Prostate gland (tissue), 2 donors: ENCODE measurements around the gene CRIP2. TPM values are rescaled to one million over a fixed set of nuclear protein-coding genes. Genes with fewer than 3 reads are reported as not detected.

Source experiments
- DNase-seq: peaks from one replicate; pipeline ENCODE4 v3.0.0-alpha.2; 2019; ENCODE audit warnings: low spot score
- H3K27ac ChIP-seq, 2 donors: fragments of 200-600 bp; sonication (generic); 2 replicates each; pipeline ENCODE4 v1.5.1; 2017 to 2019
- H3K27me3 ChIP-seq: fragments of 200-600 bp; sonication (generic); replicated peaks from 2 replicates; pipeline ENCODE4 v1.5.1; 2019; ENCODE audit not compliant: insufficient read depth
- H3K36me3 ChIP-seq, 2 donors: fragments of 200-600 bp; sonication (generic); 1 replicate in 1 of 2; 2 replicates in 1 of 2; pipeline versions ENCODE4 v1.5.1 to v1.8.1; 2017 to 2019
- H3K4me1 ChIP-seq: fragments of 200-600 bp; sonication (generic); replicated peaks from 2 replicates; pipeline ENCODE4 v1.5.1; 2019
- H3K4me3 ChIP-seq, 2 donors: fragments of 200-600 bp; sonication (generic); 2 replicates each; pipeline ENCODE4 v1.5.1; 2017 to 2019
- H3K9me3 ChIP-seq: fragments of 200-600 bp; sonication (generic); 2 replicates; pipeline ENCODE4 v1.5.1; 2017
- POLR2A ChIP-seq: fragments of 450-650 bp; IDR thresholded peaks from one replicate; pipeline ENCODE4 v1.6.1; 2016; ENCODE audit warnings: antibody characterized with exemption, mild to moderate bottlenecking
- POLR2AphosphoS5 ChIP-seq: sonication (generic); formaldehyde crosslinking; IDR thresholded peaks from one replicate; pipeline ENCODE4 v1.6.1; 2017; ENCODE audit warnings: antibody characterized with exemption
- WGBS: methylation state at CpG from one replicate; pipeline ENCODE4 v1.1.5; 2018; 5-methylcytosine and 5-hydroxymethylcytosine counted together
- intact Hi-C: fragments of 100-400 bp; cut with DNase I; formaldehyde crosslinking; loops from one replicate; pipeline ENCODE4 v1.14.2; 2022
- total RNA-seq, 2 donors: library from RNA; depleted of rRNA; stranded (reverse); fragments of >200 nt; gene quantifications; one replicate each; pipeline ENCODE4 v1.1.0, GENCODE V29; 2016
- TF ChIP-seq, protein P1 (sequence below), 4 experiments: fragments of 200-600 bp in 2 of 4; fragments of 450-650 bp in 2 of 4; sonication (generic) in 2 of 4; IDR thresholded peaks; 1 replicate in 3 of 4; 2 replicates in 1 of 4; pipeline ENCODE4 v1.5.1; 2016 to 2019; ENCODE audit warnings: antibody characterized with exemption in 4 of 4, mild to moderate bottlenecking in 2 of 4, moderate library complexity in 2 of 4

Gene CRIP2
- total RNA-seq, 2 donors from 2014 or later, result 86.7 to 134 TPM

DNA sequence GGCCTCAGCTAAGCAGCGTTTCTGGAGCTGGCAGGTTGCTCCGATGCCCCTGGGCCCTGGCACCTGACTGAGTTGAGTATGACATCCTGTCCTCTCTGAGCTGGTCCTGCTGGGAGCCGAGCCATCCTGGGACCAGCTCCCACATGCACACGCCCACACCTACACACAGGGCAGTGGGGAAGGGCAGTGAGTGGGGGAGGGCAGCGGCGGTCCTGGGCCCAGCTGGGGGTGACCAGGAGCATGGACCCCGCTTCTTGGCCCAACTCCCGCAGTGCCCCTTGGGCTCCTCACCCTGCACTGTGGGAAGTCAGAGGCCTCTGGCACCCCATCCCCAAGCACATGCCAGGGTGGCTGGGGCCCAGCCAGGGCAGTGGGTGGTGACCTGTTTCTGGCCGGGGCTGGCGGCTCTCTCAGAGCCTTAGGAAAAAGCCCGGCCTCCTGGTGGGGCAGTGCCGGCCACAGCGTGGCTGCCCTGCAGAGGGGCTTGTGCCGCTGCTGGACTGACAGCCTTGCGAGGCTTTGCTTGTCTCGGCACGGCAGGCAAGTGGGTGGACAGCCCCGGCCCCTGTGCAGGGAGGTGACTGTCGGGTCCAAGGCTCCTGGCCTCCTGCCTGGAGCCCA lies 5.9 kb upstream of the CRIP2 start:
- Histone ChIP-seq H3K27ac (peak overlapping the region; percentile 51 to 71), H3K27me3 (no peaks in the 10 kb centered on the region), H3K4me3 (no peak overlapping the region), H3K9me3 (no peaks in the 10 kb centered on the region), H3K4me1 (peaks cover 44% of the 10 kb centered on the region), H3K36me3 (peaks cover 0 to 9% of the 10 kb centered on the region in 2 donors)
- intact Hi-C loops, result no loop called here
- no peak for DNase-seq
- TF ChIP-seq POLR2AphosphoS5 (peak; percentile 13), POLR2A (peak; percentile 29)
- TF ChIP-seq, protein P1, sequence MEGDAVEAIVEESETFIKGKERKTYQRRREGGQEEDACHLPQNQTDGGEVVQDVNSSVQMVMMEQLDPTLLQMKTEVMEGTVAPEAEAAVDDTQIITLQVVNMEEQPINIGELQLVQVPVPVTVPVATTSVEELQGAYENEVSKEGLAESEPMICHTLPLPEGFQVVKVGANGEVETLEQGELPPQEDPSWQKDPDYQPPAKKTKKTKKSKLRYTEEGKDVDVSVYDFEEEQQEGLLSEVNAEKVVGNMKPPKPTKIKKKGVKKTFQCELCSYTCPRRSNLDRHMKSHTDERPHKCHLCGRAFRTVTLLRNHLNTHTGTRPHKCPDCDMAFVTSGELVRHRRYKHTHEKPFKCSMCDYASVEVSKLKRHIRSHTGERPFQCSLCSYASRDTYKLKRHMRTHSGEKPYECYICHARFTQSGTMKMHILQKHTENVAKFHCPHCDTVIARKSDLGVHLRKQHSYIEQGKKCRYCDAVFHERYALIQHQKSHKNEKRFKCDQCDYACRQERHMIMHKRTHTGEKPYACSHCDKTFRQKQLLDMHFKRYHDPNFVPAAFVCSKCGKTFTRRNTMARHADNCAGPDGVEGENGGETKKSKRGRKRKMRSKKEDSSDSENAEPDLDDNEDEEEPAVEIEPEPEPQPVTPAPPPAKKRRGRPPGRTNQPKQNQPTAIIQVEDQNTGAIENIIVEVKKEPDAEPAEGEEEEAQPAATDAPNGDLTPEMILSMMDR (IDR thresholded peaks at IDR 0.05), result no peak
- WGBS, result 46% methylated on average over 10 of the region's 19 CpGs

DNA sequence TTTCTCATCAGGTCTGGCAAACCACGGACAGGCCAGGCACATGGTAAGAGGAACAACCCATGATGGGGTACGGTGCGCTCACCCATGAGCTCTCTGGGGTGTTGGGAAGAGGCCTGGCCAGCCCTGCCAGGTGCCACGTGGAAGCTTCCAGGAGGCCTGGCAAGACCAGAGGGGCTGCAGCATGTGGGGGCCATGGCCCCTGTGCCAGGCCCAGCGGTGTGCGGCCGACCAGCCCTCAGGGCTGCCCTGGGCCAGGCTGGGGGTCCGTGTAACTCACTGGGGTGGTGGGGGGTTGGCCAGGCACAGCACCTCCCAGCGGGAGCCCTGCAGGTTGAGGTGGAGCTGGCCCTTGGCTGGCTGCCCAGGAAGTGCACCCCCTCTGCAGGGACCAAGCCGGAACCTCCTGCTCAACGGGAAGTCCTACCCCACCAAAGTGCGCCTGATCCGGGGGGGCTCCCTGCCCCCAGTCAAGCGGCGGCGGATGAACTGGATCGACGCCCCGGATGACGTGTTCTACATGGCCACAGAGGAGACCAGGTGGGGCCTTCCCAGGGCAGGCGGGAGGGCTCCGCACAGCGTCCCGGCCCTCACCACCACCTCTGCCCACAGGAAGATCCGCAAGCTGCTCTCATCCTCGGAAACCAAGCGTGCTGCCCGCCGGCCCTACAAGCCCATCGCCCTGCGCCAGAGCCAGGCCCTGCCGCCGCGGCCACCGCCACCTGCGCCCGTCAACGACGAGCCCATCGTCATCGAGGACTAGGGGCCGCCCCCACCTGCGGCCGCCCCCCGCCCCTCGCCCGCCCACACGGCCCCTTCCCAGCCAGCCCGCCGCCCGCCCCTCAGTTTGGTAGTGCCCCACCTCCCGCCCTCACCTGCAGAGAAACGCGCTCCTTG lies 4.9 kb upstream of the CRIP2 start:
- peaks cover 0 to 5% of the 10 kb centered on the region in 2 donors for H3K36me3 ChIP-seq
- 68% methylated on average over 47 of the region's 54 CpGs for WGBS
- no peak for TF ChIP-seq POLR2AphosphoS5
- peak; percentile 16 for TF ChIP-seq POLR2A
- H3K9me3 ChIP-seq, result no peaks in the 10 kb centered on the region
- intact Hi-C loops, result no loop called here
- DNase-seq, result no peak
- H3K27ac ChIP-seq, result peak overlapping the region; percentile 51 to 71
- no peak overlapping the region for H3K4me3 ChIP-seq
- peaks cover 46% of the 10 kb centered on the region for H3K4me1 ChIP-seq
- no peaks in the 10 kb centered on the region for H3K27me3 ChIP-seq

DNA sequence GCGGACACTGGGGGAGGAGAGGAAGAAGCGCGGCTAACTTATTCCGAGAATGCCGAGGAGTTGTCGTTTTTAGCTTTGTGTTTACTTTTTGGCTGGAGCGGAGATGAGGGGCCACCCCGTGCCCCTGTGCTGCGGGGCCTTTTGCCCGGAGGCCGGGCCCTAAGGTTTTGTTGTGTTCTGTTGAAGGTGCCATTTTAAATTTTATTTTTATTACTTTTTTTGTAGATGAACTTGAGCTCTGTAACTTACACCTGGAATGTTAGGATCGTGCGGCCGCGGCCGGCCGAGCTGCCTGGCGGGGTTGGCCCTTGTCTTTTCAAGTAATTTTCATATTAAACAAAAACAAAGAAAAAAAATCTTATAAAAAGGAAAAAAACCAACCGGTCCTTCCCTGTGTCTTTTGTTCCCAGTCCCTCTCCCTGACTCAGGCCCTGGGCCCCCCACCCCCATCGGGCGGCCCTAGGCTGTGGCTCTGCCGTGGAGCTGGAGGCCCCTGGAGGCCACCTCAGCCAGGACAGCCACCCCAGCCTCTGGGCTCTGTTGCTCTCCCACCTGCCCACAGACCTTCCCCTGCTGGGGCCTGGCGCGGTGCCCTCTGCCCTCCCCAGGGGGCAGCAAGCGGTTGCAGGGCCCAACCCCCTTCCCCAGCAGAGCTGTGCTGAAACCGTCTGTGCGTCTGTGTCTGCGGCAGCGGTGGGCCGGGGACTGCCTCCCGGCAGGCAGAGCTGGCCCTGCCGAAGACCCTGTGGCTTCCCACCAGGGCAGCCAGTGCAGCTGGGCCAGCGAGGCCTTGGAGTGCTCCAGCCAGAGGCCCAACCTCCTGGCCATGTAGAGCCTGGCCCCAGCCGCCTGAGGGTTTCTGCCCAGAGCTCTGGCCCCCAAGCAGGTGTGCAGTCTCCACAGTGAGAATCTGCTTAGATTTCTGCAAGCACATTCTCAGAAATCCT lies 4.0 kb upstream of the CRIP2 start:
- no peak overlapping the region for H3K27ac ChIP-seq
- intact Hi-C loops, result no loop called here

DNA sequence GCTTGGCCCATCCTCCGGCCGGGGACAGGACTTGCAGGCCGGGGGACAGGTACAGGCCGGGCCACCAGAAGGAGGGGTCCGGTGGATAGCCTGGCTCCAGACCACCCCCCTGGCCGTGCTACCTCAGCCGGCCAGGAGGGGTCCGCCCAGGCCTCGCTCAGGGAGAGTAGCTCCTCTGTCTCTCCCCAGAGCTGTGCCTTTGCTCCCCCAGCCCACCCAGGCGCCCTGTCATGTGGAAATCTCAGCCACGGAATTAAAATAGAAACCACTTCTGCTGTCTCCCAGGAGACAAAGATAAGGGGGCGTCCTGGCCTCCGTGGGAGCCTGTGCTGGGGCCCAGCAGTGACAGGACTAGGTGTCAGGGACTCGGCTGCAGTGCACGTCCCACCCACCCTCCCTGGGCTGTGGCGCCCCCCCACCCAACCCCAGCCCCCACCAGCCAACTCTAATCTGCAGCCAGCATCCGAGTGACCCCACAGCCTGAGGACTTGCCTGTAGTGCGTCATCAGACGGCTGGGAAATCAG lies 3.3 kb upstream of the CRIP2 start:
- intact Hi-C loops, result no loop called here
- peaks cover 52% of the 10 kb centered on the region for H3K4me1 ChIP-seq
- TF ChIP-seq, protein P1 (IDR thresholded peaks at IDR 0.05), result no peak
- no peak for TF ChIP-seq POLR2A
- no peak for TF ChIP-seq POLR2AphosphoS5

More for the DNA sequence above, 4.0 kb upstream of the CRIP2 start:
- Histone ChIP-seq H3K4me3 (no peak overlapping the region), H3K9me3 (no peaks in the 10 kb centered on the region), H3K4me1 (peaks cover 46% of the 10 kb centered on the region), H3K27me3 (no peaks in the 10 kb centered on the region), H3K36me3 (no peaks in the 10 kb centered on the region)
- 73% methylated on average over 27 of the region's 34 CpGs for whole genome bisulfite sequencing
- no peak for DNase-seq
- no peak for TF ChIP-seq POLR2A
- TF ChIP-seq, protein P1 (IDR thresholded peaks at IDR 0.05), result no peak

More for the DNA sequence above, 3.3 kb upstream of the CRIP2 start:
- no peak overlapping the region for H3K27ac ChIP-seq
- no peaks in the 10 kb centered on the region for H3K36me3 ChIP-seq
- WGBS, result 66% methylated on average over 18 of the region's 19 CpGs
- no peak overlapping the region for H3K4me3 ChIP-seq
- H3K27me3 ChIP-seq, result no peaks in the 10 kb centered on the region
- no peaks in the 10 kb centered on the region for H3K9me3 ChIP-seq
- no peak for DNase-seq
